ENCODE results near the gene NEDD9. TPM values are rescaled to one million over a fixed set of nuclear protein-coding genes. Genes with fewer than 3 reads are reported as not detected.

NEDD9 gene
- total RNA-seq, 3 donors from 2014 or later, result 19.1 to 31.6 (median 31.5) TPM

DNA sequence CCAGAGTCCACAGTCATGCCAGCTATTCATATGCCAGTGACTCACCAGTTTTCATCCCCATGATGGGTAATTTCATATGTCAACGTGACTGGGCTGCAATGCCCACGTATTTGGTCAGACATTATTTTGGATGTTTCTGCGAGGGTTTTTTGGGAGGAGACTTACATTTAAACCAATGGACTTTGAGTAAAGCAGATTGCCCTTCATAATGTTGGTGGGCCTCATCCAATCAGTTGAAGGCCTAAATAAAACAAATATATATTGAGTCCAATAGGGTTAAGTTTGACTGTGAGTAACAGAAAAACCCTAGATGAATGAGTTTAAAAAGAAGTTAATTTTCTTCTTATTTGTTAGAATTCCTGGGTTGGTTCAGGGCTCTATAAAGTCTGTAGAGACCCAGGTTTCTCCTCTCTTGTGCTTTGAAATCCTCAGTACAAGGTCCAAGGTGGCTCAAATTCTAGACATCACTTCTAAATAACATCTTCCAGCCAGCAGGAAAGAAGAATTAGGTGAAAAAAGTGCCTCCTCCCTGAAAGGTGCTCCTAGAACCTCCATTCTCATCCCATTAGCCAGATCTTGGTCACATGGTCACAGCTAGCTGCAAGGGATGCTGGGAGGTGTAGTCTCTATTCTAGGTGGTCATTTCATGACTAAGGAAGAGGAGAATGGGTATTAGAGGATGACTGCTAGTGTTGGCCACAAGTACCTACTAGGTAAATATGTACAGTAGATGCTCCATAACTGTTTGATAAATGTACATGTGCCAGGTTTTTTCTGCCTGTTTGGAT is 16.7 kb upstream of the NEDD9 start:
- peaks cover 50% of the 10 kb centered on the region for H3K36me3 Mint-ChIP-seq (ENCODE audit: insufficient read depth)

DNA sequence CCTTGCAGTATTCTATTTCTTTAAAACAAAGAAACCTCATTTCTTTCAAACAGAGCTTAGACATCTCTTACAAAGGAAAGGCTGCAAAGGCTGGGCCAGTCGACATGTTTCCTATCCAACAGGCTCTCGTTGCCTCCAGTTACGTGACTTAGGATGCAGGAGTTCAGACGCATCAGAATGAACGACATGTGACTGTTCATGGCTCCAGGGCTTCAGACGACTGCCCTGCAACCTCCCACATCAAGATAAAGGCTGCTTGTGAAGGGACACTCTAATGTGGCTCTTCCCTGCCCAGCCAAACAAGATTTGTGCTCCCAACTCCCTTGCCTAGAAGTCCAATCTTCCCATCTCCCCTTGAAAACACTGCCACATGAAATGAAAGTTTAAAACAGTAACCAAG is 14.3 kb upstream of the NEDD9 start:
- Mint-ChIP-seq H3K36me3 (ENCODE audit: insufficient read depth) (peaks cover 52% of the 10 kb centered on the region), H3K4me1 (ENCODE audit: low read depth) (peaks cover 14% of the 10 kb centered on the region), H3K9me3 (no peaks in the 10 kb centered on the region), H3K27me3 (ENCODE audit: low read depth) (no peaks in the 10 kb centered on the region), H3K4me3 (no peak overlapping the region)
- ATAC-seq (no peak), DNase-seq (no peak)

More for the DNA sequence above, 16.7 kb upstream of the NEDD9 start:
- Mint-ChIP-seq H3K27me3 (ENCODE audit: low read depth) (no peaks in the 10 kb centered on the region), H3K9me3 (no peaks in the 10 kb centered on the region), H3K4me1 (ENCODE audit: low read depth) (peaks cover 12% of the 10 kb centered on the region), H3K4me3 (no peak overlapping the region)
- DNase-seq, result no peak
- ATAC-seq, result no peak

- H3K4me3 Mint-ChIP-seq, result no peak overlapping the region
- H3K27me3 Mint-ChIP-seq (ENCODE audit: low read depth), result no peaks in the 10 kb centered on the region
- no peaks in the 10 kb centered on the region for H3K9me3 Mint-ChIP-seq
- DNase-seq (no peak), ATAC-seq (no peak)
- peaks cover 14% of the 10 kb centered on the region for H3K4me1 Mint-ChIP-seq (ENCODE audit: low read depth)
- peaks cover 50% of the 10 kb centered on the region for H3K36me3 Mint-ChIP-seq (ENCODE audit: insufficient read depth)
These were observed 13.2 kb upstream of the NEDD9 start for GRCh38 chr6:11245381-11246256.

- no peaks in the 10 kb centered on the region for H3K9me3 Mint-ChIP-seq
- no peak for DNase-seq
- no peak for ATAC-seq
- peaks cover 14% of the 10 kb centered on the region for H3K4me1 Mint-ChIP-seq (ENCODE audit: low read depth)
- peaks cover 45% of the 10 kb centered on the region for H3K36me3 Mint-ChIP-seq (ENCODE audit: insufficient read depth)
- H3K27me3 Mint-ChIP-seq (ENCODE audit: low read depth), result no peaks in the 10 kb centered on the region
- H3K4me3 Mint-ChIP-seq, result no peak overlapping the region
These were observed 12.1 kb upstream of the NEDD9 start for GRCh38 chr6:11244387-11245126.

DNA sequence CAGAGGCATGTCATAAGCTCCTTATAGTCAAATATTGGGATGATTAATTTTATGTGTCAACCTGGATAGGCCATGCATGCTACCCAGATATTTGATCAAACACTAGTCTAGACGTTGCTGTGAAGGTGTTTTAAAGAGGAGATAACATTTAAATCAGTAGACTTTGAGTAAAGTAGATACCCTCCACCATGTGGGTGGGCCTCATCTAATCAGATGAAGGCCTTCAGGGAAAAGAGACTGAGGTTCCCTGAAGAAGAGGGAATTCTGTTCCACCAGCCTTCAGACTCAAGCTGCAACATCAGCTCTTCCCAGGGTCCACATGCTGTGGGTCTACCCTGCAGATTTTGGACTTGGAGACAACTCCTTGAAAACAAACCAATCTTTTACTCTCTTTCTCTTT is 11.4 kb upstream of the NEDD9 start:
- Mint-ChIP-seq H3K4me3 (no peak overlapping the region), H3K36me3 (ENCODE audit: insufficient read depth) (peaks cover 40% of the 10 kb centered on the region), H3K9me3 (no peaks in the 10 kb centered on the region), H3K4me1 (ENCODE audit: low read depth) (peaks cover 14% of the 10 kb centered on the region), H3K27me3 (ENCODE audit: low read depth) (no peaks in the 10 kb centered on the region)
- no peak for ATAC-seq
- DNase-seq, result no peak

- Mint-ChIP-seq H3K4me1 (ENCODE audit: low read depth) (peaks cover 18% of the 10 kb centered on the region), H3K4me3 (no peak overlapping the region), H3K27me3 (ENCODE audit: low read depth) (no peaks in the 10 kb centered on the region), H3K9me3 (no peaks in the 10 kb centered on the region), H3K36me3 (ENCODE audit: insufficient read depth) (peaks cover 38% of the 10 kb centered on the region)
- ATAC-seq (no peak), DNase-seq (no peak)
These were observed 10.2 kb upstream of the NEDD9 start for GRCh38 chr6:11242711-11243110.

GRCh38 chr6:11241793-11242201 is 9.3 kb upstream of the NEDD9 start:
- DNase-seq (no peak), ATAC-seq (no peak)
- no peaks in the 10 kb centered on the region for H3K27me3 Mint-ChIP-seq (ENCODE audit: low read depth)
- no peaks in the 10 kb centered on the region for H3K9me3 Mint-ChIP-seq
- H3K4me3 Mint-ChIP-seq, result no peak overlapping the region
- H3K4me1 Mint-ChIP-seq (ENCODE audit: low read depth), result peaks cover 27% of the 10 kb centered on the region
- peaks cover 29% of the 10 kb centered on the region for H3K36me3 Mint-ChIP-seq (ENCODE audit: insufficient read depth)

DNA sequence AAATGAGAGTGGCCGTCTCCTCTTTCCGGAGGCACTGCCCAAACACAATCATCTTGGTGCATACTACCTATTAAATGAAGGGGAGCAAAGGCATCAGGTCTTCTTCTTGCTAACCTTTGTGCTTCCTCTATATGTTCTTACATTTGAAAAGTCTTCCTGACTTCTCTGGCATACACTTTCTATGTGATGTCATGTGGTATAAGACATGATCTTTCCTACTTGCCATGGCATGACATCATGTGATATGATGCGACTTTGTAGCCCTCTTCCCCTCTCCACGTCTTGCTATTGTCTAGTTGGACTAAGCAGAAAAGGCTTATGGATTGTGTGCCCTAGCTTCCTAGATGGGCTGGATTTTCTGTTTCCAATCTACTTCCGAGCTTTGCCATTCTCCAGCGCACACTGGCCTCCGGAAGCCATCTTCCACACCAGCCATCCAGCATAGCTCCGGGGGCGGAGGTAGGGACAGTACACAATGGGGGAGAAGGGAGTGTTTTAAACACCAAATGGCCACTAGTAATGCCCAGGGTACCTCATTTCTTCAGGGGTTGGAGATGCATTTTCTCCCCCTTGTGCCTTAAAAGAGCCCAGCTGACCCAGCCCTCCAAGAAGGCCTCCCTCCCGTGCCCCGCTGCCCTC is 8.8 kb upstream of the NEDD9 start:
- Mint-ChIP-seq H3K9me3 (no peaks in the 10 kb centered on the region), H3K4me1 (ENCODE audit: low read depth) (peaks cover 32% of the 10 kb centered on the region), H3K4me3 (no peak overlapping the region), H3K36me3 (ENCODE audit: insufficient read depth) (peaks cover 28% of the 10 kb centered on the region), H3K27me3 (ENCODE audit: low read depth) (no peaks in the 10 kb centered on the region)
- DNase-seq (no peak), ATAC-seq (no peak)

- no peak for DNase-seq
- H3K9me3 Mint-ChIP-seq, result no peaks in the 10 kb centered on the region
- H3K27me3 Mint-ChIP-seq (ENCODE audit: low read depth), result no peaks in the 10 kb centered on the region
- no peak for ATAC-seq
- peaks cover 12% of the 10 kb centered on the region for H3K36me3 Mint-ChIP-seq (ENCODE audit: insufficient read depth)
- peaks cover 40% of the 10 kb centered on the region for H3K4me1 Mint-ChIP-seq (ENCODE audit: low read depth)
- no peak overlapping the region for H3K4me3 Mint-ChIP-seq
These were observed 5.5 kb upstream of the NEDD9 start for GRCh38 chr6:11237956-11238355.

GRCh38 chr6:11237428-11237827 is 5.0 kb upstream of the NEDD9 start:
- DNase-seq (no peak), ATAC-seq (no peak)
- H3K9me3 Mint-ChIP-seq, result no peaks in the 10 kb centered on the region
- H3K4me1 Mint-ChIP-seq (ENCODE audit: low read depth), result peaks cover 43% of the 10 kb centered on the region
- H3K27me3 Mint-ChIP-seq (ENCODE audit: low read depth), result no peaks in the 10 kb centered on the region
- H3K4me3 Mint-ChIP-seq, result no peak overlapping the region
- peaks cover 9% of the 10 kb centered on the region for H3K36me3 Mint-ChIP-seq (ENCODE audit: insufficient read depth)

- ATAC-seq, result no peak
- no peak for DNase-seq
- Mint-ChIP-seq H3K36me3 (ENCODE audit: insufficient read depth) (peaks cover 9% of the 10 kb centered on the region), H3K4me1 (ENCODE audit: low read depth) (peaks cover 44% of the 10 kb centered on the region), H3K9me3 (no peaks in the 10 kb centered on the region), H3K4me3 (peak overlapping the region; percentile 0), H3K27me3 (ENCODE audit: low read depth) (no peaks in the 10 kb centered on the region)
These were observed 4.4 kb upstream of the NEDD9 start for GRCh38 chr6:11236915-11237314.

GRCh38 chr6:11236076-11236750 is 3.7 kb upstream of the NEDD9 start:
- peak in 1 of 2 donors; percentile 18 for ATAC-seq
- Mint-ChIP-seq H3K4me3 (peak overlapping the region; percentile 0), H3K4me1 (ENCODE audit: low read depth) (peaks cover 50% of the 10 kb centered on the region), H3K27me3 (ENCODE audit: low read depth) (no peaks in the 10 kb centered on the region), H3K36me3 (ENCODE audit: insufficient read depth) (peaks cover 7% of the 10 kb centered on the region), H3K9me3 (no peaks in the 10 kb centered on the region)
- DNase-seq, result peak; percentile 21

- H3K36me3 Mint-ChIP-seq (ENCODE audit: insufficient read depth), result peaks cover 4% of the 10 kb centered on the region
- no peak overlapping the region for H3K4me3 Mint-ChIP-seq
- no peaks in the 10 kb centered on the region for H3K27me3 Mint-ChIP-seq (ENCODE audit: low read depth)
- DNase-seq (no peak), ATAC-seq (no peak)
- peaks cover 62% of the 10 kb centered on the region for H3K4me1 Mint-ChIP-seq (ENCODE audit: low read depth)
- no peaks in the 10 kb centered on the region for H3K9me3 Mint-ChIP-seq
These were observed 2.6 kb upstream of the NEDD9 start for GRCh38 chr6:11235062-11235461.

Measured in activated T-cell treated with anti-CD3 and anti-CD28 coated beads, Interleukin-2, amount 50 U/mL, for 4 hours (primary cell).